ENCODE measurements around the gene DDX41.

DDX41 gene

DNA sequence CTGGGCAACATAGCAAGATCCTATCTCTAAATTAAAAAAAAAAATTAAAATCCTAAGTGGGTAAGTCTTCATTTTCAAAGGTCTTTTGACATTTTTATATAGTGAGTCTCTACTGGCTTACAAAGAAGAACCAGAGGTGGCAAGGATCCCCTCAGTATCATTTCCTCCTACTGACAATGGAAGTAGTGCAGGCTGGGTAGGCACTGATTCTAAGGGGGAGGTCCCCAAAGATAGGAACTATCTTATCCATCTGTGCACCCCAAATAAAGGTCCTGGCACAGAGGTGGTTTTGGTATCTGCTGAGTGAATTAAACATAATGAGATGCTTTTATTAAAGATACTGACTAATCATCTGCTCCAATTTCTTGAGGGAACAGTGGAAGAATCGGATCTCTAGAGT, 33.4 kb upstream of the DDX41 start:
- ATAC-seq (ENCODE audit: insufficient read depth, low read depth) (no peak), DNase-seq (no peak)
- no peak overlapping the region for H3K4me2 ChIP-seq (ENCODE audit: insufficient read depth, low read length)
- H3K4me3 ChIP-seq (ENCODE audit: low read depth in 1 of 2, low read length in 2 of 2): no peak overlapping the region
- peaks cover 24% of the 10 kb centered on the region for H3K4me1 ChIP-seq (ENCODE audit: insufficient read depth, low read length)
- H3K27ac ChIP-seq (ENCODE audit: low read length): no peak overlapping the region
- no peak overlapping the region for H3K9ac ChIP-seq (ENCODE audit: low read depth, low read length)
- H4K20me1 ChIP-seq (ENCODE audit: insufficient read depth, low read length): peaks cover 63% of the 10 kb centered on the region
- H3K27me3 ChIP-seq (ENCODE audit: insufficient read depth, low read length, poor library complexity): no peaks in the 10 kb centered on the region
- no peak for TF ChIP-seq EZH2 (IDR thresholded peaks at IDR 0.05; ENCODE audit: borderline replicate concordance, low read depth, low read length, severe bottlenecking)
- TF ChIP-seq, protein P1, sequence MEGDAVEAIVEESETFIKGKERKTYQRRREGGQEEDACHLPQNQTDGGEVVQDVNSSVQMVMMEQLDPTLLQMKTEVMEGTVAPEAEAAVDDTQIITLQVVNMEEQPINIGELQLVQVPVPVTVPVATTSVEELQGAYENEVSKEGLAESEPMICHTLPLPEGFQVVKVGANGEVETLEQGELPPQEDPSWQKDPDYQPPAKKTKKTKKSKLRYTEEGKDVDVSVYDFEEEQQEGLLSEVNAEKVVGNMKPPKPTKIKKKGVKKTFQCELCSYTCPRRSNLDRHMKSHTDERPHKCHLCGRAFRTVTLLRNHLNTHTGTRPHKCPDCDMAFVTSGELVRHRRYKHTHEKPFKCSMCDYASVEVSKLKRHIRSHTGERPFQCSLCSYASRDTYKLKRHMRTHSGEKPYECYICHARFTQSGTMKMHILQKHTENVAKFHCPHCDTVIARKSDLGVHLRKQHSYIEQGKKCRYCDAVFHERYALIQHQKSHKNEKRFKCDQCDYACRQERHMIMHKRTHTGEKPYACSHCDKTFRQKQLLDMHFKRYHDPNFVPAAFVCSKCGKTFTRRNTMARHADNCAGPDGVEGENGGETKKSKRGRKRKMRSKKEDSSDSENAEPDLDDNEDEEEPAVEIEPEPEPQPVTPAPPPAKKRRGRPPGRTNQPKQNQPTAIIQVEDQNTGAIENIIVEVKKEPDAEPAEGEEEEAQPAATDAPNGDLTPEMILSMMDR (IDR thresholded peaks at IDR 0.05; ENCODE audit: borderline replicate concordance, extremely low read depth, low read length, poor library complexity, severe bottlenecking): no peak
- H3K79me2 ChIP-seq (ENCODE audit: insufficient read depth, low read length): peaks cover 89% of the 10 kb centered on the region
- H3K36me3 ChIP-seq (ENCODE audit: insufficient read depth, low read length): peaks cover 70% of the 10 kb centered on the region
- no peaks in the 10 kb centered on the region for H3K9me3 ChIP-seq (ENCODE audit: insufficient read depth, low read length, severe bottlenecking)
- H2AFZ ChIP-seq (ENCODE audit: low read depth, low read length): no peak overlapping the region

DNA sequence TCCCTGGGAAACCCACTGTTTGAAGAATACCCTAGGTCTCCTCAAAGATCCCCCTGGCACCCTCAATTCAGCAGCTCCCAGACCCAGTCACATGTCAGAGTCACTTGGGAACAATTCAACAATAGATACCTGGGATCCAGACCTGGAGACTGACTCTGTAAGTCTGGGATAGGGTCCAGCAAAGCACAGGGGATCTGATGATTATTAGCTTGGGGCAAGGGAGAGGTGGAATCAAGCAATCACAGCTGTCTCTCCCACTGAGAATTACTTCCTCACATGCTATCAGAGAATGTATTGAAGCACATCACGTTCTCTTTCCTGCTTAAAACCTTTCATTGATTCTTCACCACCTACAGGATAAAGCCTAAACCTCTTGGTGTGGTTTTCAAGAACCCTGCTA, 31.7 kb upstream of the DDX41 start:
- Histone ChIP-seq H3K36me3 (ENCODE audit: insufficient read depth, low read length) (peaks cover 78% of the 10 kb centered on the region), H3K27ac (ENCODE audit: low read length) (no peak overlapping the region), H3K4me2 (ENCODE audit: insufficient read depth, low read length) (no peak overlapping the region), H4K20me1 (ENCODE audit: insufficient read depth, low read length) (peaks cover 66% of the 10 kb centered on the region), H3K4me1 (ENCODE audit: insufficient read depth, low read length) (peaks cover 16% of the 10 kb centered on the region), H3K4me3 (ENCODE audit: low read depth in 1 of 2, low read length in 2 of 2) (no peak overlapping the region), H3K79me2 (ENCODE audit: insufficient read depth, low read length) (peaks cover 91% of the 10 kb centered on the region), H3K9ac (ENCODE audit: low read depth, low read length) (no peak overlapping the region), H3K9me3 (ENCODE audit: insufficient read depth, low read length, severe bottlenecking) (no peaks in the 10 kb centered on the region), H2AFZ (ENCODE audit: low read depth, low read length) (no peak overlapping the region), H3K27me3 (ENCODE audit: insufficient read depth, low read length, poor library complexity) (no peaks in the 10 kb centered on the region)
- TF ChIP-seq, protein P1 (IDR thresholded peaks at IDR 0.05; ENCODE audit: borderline replicate concordance, extremely low read depth, low read length, poor library complexity, severe bottlenecking): no peak
- no peak for TF ChIP-seq EZH2 (IDR thresholded peaks at IDR 0.05; ENCODE audit: borderline replicate concordance, low read depth, low read length, severe bottlenecking)
- DNase-seq: no peak
- ATAC-seq (ENCODE audit: insufficient read depth, low read depth): no peak

DNA sequence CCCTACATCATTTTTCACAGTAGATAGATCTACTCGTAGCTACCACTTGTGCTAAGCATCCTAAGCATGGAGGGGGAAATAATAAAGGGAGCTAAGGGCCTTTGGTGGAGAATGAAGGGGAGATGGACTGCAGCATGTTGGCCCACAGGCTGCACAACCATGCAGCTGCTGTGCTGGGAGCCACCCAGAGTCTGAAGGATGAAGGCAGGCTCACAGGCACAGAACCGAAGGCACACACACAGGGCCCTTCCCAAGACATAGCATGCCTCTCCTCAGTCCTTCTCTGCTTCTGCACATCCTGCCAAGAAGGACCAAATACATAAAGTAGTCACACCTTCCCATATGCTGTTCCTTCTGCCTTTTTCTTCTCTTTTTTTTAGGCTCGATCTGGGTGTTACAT, 31.0 kb upstream of the DDX41 start:
- H2AFZ ChIP-seq (ENCODE audit: low read depth, low read length): no peak overlapping the region
- H3K4me2 ChIP-seq (ENCODE audit: insufficient read depth, low read length): no peak overlapping the region
- no peak overlapping the region for H3K9ac ChIP-seq (ENCODE audit: low read depth, low read length)

More for the DNA sequence above, 31.0 kb upstream of the DDX41 start:
- H3K4me1 ChIP-seq (ENCODE audit: insufficient read depth, low read length): peaks cover 8% of the 10 kb centered on the region
- no peak overlapping the region for H3K27ac ChIP-seq (ENCODE audit: low read length)
- H3K36me3 ChIP-seq (ENCODE audit: insufficient read depth, low read length): peaks cover 79% of the 10 kb centered on the region
- no peaks in the 10 kb centered on the region for H3K27me3 ChIP-seq (ENCODE audit: insufficient read depth, low read length, poor library complexity)
- no peak for TF ChIP-seq EZH2 (IDR thresholded peaks at IDR 0.05; ENCODE audit: borderline replicate concordance, low read depth, low read length, severe bottlenecking)
- TF ChIP-seq, protein P1 (IDR thresholded peaks at IDR 0.05; ENCODE audit: borderline replicate concordance, extremely low read depth, low read length, poor library complexity, severe bottlenecking): no peak
- no peak for DNase-seq
- peaks cover 64% of the 10 kb centered on the region for H4K20me1 ChIP-seq (ENCODE audit: insufficient read depth, low read length)
- peaks cover 91% of the 10 kb centered on the region for H3K79me2 ChIP-seq (ENCODE audit: insufficient read depth, low read length)
- no peaks in the 10 kb centered on the region for H3K9me3 ChIP-seq (ENCODE audit: insufficient read depth, low read length, severe bottlenecking)
- no peak overlapping the region for H3K4me3 ChIP-seq (ENCODE audit: low read depth in 1 of 2, low read length in 2 of 2)
- ATAC-seq (ENCODE audit: insufficient read depth, low read depth): no peak

Data from DND-41 (cell line).